Muscle of arm (tissue), 12 donors: ENCODE measurements around the gene DPY19L2. TPM values are rescaled to one million over a fixed set of nuclear protein-coding genes. Genes with fewer than 3 reads are reported as not detected.
"Not testable (repeated sequence)": the region's sequence is repeated elsewhere in the genome, so short reads cannot be mapped to it uniquely, and the experiment has no call there.

Source experiments
- DNase-seq: peaks from one replicate; pipeline ENCODE4 v3.0.0-alpha.2; 2013
- polyA plus RNA-seq, 12 donors: library from polyadenylated mRNA; unstranded; fragments of 120-200 nt; gene quantifications; one replicate each; pipeline ENCODE4 v1.2.1, GENCODE V29; 2013; ENCODE audit not compliant: insufficient read length in 12 of 12

Gene DPY19L2
- polyA plus RNA-seq, 12 donors, result 4.3 to 26.1 (median 10.1) TPM; not detected in 1

GRCh38 chr12:63663005-63663404, 5.3 kb downstream of the DPY19L2 start:
- DNase-seq, result not testable (repeated sequence)

- not testable (repeated sequence) for DNase-seq
These were observed 9.8 kb downstream of the DPY19L2 start for GRCh38 chr12:63658501-63658900.

- not testable (repeated sequence) for DNase-seq
These were observed 11.9 kb downstream of the DPY19L2 start for GRCh38 chr12:63656407-63656806.

GRCh38 chr12:63655543-63656257, 12.6 kb downstream of the DPY19L2 start:
- not testable (repeated sequence) for DNase-seq

GRCh38 chr12:63654481-63654880, 13.8 kb downstream of the DPY19L2 start:
- DNase-seq, result not testable (repeated sequence)

- DNase-seq, result not testable (repeated sequence)
These were observed 18.8 kb downstream of the DPY19L2 start for GRCh38 chr12:63649517-63649916.

- not testable (repeated sequence) for DNase-seq
These were observed 24.7 kb downstream of the DPY19L2 start for GRCh38 chr12:63643381-63644140.

GRCh38 chr12:63624258-63624657, 44.0 kb downstream of the DPY19L2 start:
- DNase-seq, result not testable (repeated sequence)

- DNase-seq, result not testable (repeated sequence)
These were observed 52.7 kb downstream of the DPY19L2 start for GRCh38 chr12:63615544-63615943.

GRCh38 chr12:63611285-63611684, 57.0 kb downstream of the DPY19L2 start:
- not testable (repeated sequence) for DNase-seq

GRCh38 chr12:63609281-63609680, 59.0 kb downstream of the DPY19L2 start:
- not testable (repeated sequence) for DNase-seq

GRCh38 chr12:63604985-63605384, 63.3 kb downstream of the DPY19L2 start:
- DNase-seq, result not testable (repeated sequence)

GRCh38 chr12:63594828-63595227, 73.5 kb downstream of the DPY19L2 start:
- not testable (repeated sequence) for DNase-seq

- not testable (repeated sequence) for DNase-seq
These were observed 83.9 kb downstream of the DPY19L2 start for GRCh38 chr12:63584426-63584825.

- DNase-seq, result not testable (repeated sequence)
These were observed 85.0 kb downstream of the DPY19L2 start for GRCh38 chr12:63583289-63583688.

GRCh38 chr12:63577631-63578030, 90.7 kb downstream of the DPY19L2 start:
- DNase-seq, result not testable (repeated sequence)

GRCh38 chr12:63572038-63572437, 96.3 kb downstream of the DPY19L2 start:
- not testable (repeated sequence) for DNase-seq

GRCh38 chr12:63558445-63558844, 109.8 kb downstream of the DPY19L2 start:
- not testable (repeated sequence) for DNase-seq

GRCh38 chr12:63551397-63551796, 116.9 kb downstream of the DPY19L2 start:
- not testable (repeated sequence) for DNase-seq

- DNase-seq, result not testable (repeated sequence)
These were observed 119.3 kb downstream of the DPY19L2 start for GRCh38 chr12:63549034-63549433.

- DNase-seq, result not testable (repeated sequence)
These were observed 122.9 kb downstream of the DPY19L2 start for GRCh38 chr12:63545298-63545916.

GRCh38 chr12:63538656-63539055, 129.6 kb downstream of the DPY19L2 start:
- not testable (repeated sequence) for DNase-seq
